Panc1 (cell line): ENCODE measurements around the gene C2CD3. TPM values are rescaled to one million over a fixed set of nuclear protein-coding genes. Genes with fewer than 3 reads are reported as not detected.

Experiments used
- ATAC-seq: fragments of 200-7000 bp; cut with Tn5 transposase; 2 replicates; pipeline ENCODE4 v1.9.1; 2020; ENCODE audit warnings: mild to moderate bottlenecking, moderate library complexity
- BruUV-seq: library from RNA; stranded (reverse); fragments of 400-500 nt; replicated peaks from 2 replicates; lab custom pipeline; 2021; lab: Mats Ljungman, UMichigan
- CTCF ChIA-PET: fragments of 300-600 bp; sonication (Branson Sonifier 250); formaldehyde crosslinking; loops from one replicate; lab custom pipeline; 2022; ENCODE audit warnings: antibody characterized with exemption; lab: Charles Lee
- POLR2A ChIA-PET: fragments of 300-600 bp; sonication (Branson Sonifier 250); formaldehyde crosslinking; loops from one replicate; lab custom pipeline; 2022; ENCODE audit warnings: antibody characterized with exemption; lab: Charles Lee
- DNase-seq: peaks from one replicate; pipeline ENCODE4 v3.0.0-alpha.2; 2010; ENCODE audit warnings: low read depth, low spot score
- H3K27ac ChIP-seq: 2 replicates; pipeline ENCODE4 v1.5.1; 2011; ENCODE audit warnings: mild to moderate bottlenecking, low read length, inconsistent platforms
- H3K27me3 ChIP-seq: fragments of 200-500 bp; sonication (Bioruptor generic); 2 replicates; pipeline ENCODE4 v1.6.0; 2014; ENCODE audit warnings: low read length, inconsistent platforms; ENCODE audit not compliant: control insufficient read depth, insufficient read depth
- H3K36me3 ChIP-seq: fragments of 200-500 bp; sonication (Bioruptor generic); 2 replicates; pipeline ENCODE4 v1.5.1; 2014; ENCODE audit warnings: inconsistent platforms, mild to moderate bottlenecking, low read length, moderate library complexity; ENCODE audit not compliant: control insufficient read depth, insufficient read depth
- H3K4me1 ChIP-seq: 2 replicates; pipeline ENCODE4 v1.5.1; 2011; ENCODE audit warnings: inconsistent platforms, mild to moderate bottlenecking, low read length, moderate library complexity; ENCODE audit not compliant: control insufficient read depth, insufficient read depth
- H3K4me3 ChIP-seq, 2 experiments: 2 replicates each; pipeline ENCODE4 v1.5.1; 2011 to 2012; ENCODE audit warnings: low read depth in 2 of 2, low read length in 2 of 2, mild to moderate bottlenecking in 2 of 2, inconsistent platforms in 1 of 2, moderate library complexity in 1 of 2
- H3K9me3 ChIP-seq: fragments of 200-500 bp; sonication (Bioruptor generic); 2 replicates; pipeline ENCODE4 v1.5.1; 2014; ENCODE audit warnings: low read depth, mild to moderate bottlenecking, inconsistent platforms, low read length, moderate library complexity; ENCODE audit not compliant: control insufficient read depth, insufficient read depth
- CTCF ChIP-seq: fragments of 450-650 bp; IDR thresholded peaks from 2 replicates; pipeline ENCODE4 v1.5.1; 2017; ENCODE audit warnings: mild to moderate bottlenecking
- POLR2AphosphoS5 ChIP-seq: IDR thresholded peaks from 2 replicates; pipeline ENCODE4 v1.6.1; 2012; ENCODE audit warnings: mild to moderate bottlenecking, low read depth, low read length, moderate library complexity
- REST ChIP-seq, 2 experiments: IDR thresholded peaks; 2 replicates each; pipeline ENCODE4 v1.6.1; 2011 to 2012; ENCODE audit warnings: low read depth in 2 of 2, control low read depth in 1 of 2, low read length in 1 of 2, mild to moderate bottlenecking in 1 of 2, moderate library complexity in 1 of 2; ENCODE audit not compliant: insufficient read depth in 1 of 2
- SIN3A ChIP-seq: IDR thresholded peaks from 2 replicates; pipeline ENCODE4 v1.6.1; 2012; ENCODE audit warnings: low read depth, mild to moderate bottlenecking, low read length, moderate library complexity, borderline replicate concordance; ENCODE audit not compliant: insufficient read depth
- TCF7L2 ChIP-seq: IDR thresholded peaks from 2 replicates; pipeline ENCODE4 v1.6.1; 2011; ENCODE audit warnings: mild to moderate bottlenecking, low read depth, low read length, inconsistent platforms
- in situ Hi-C: cut with HindIII; loops from 2 replicates; pipeline ENCODE4 v1.10.0; 2016; ENCODE audit warnings: low sequenced_read_pairs, low pct_unique_long_range_greater_than_20kb
- intact Hi-C: fragments of 100-400 bp; cut with micrococcal nuclease; formaldehyde crosslinking; loops from one replicate; pipeline ENCODE4 v1.10.0; 2022; ENCODE audit not compliant: unreplicated experiment
- total RNA-seq: library from RNA; stranded (reverse); gene quantifications from one replicate; pipeline ENCODE4 v1.2.1, GENCODE V29; 2021; ENCODE audit not compliant: unreplicated experiment

Gene C2CD3
- total RNA-seq, 1 experiment from 2014 or later: 51.8 TPM

GRCh38 chr11:74033046-74033445 lies 137.8 kb downstream of the C2CD3 start:
- POLR2A ChIA-PET: no interaction called here
- no TSS peak for BruUV-seq
- CTCF ChIA-PET: no interaction called here
- Histone ChIP-seq H3K9me3 (no peaks in the 10 kb centered on the region), H3K4me1 (no peaks in the 10 kb centered on the region), H3K4me3 (no peak overlapping the region), H3K27ac (no peak overlapping the region), H3K27me3 (no peaks in the 10 kb centered on the region), H3K36me3 (no peaks in the 10 kb centered on the region)
- DNase-seq (no peak), ATAC-seq (no peak)
- in situ Hi-C loops (no loop called here), intact Hi-C loops (no loop called here)
- TF ChIP-seq REST (IDR thresholded peaks at IDR 0.05; ENCODE audit: insufficient read depth in 1 of 2, low read depth in 2 of 2, low read length in 1 of 2): no peak
- TF ChIP-seq CTCF: no peak
- no peak for TF ChIP-seq SIN3A
- TF ChIP-seq POLR2AphosphoS5: no peak
- TF ChIP-seq TCF7L2: no peak

- in situ Hi-C loops: no loop called here
- Histone ChIP-seq H3K27ac (no peak overlapping the region), H3K4me3 (no peak overlapping the region)
Observed at GRCh38 chr11:74030723-74031676, 139.8 kb downstream of the C2CD3 start.

More at GRCh38 chr11:74030723-74031676, 139.8 kb downstream of the C2CD3 start:
- POLR2A ChIA-PET: no interaction called here
- Histone ChIP-seq H3K27me3 (no peaks in the 10 kb centered on the region), H3K9me3 (no peaks in the 10 kb centered on the region), H3K4me1 (no peaks in the 10 kb centered on the region), H3K36me3 (no peaks in the 10 kb centered on the region)
- no peak for ATAC-seq
- no peak for DNase-seq
- CTCF ChIA-PET: no interaction called here
- no TSS peak for BruUV-seq
- TF ChIP-seq SIN3A (no peak), TCF7L2 (no peak)
- intact Hi-C loops: no loop called here
